HEK293 (cell line): ENCODE measurements around the gene TIGD2.

Source experiments
- CTCF ChIA-PET: fragments of 350-600 bp; formaldehyde crosslinking; extraction: SDS; loops from one replicate; lab custom pipeline; 2021; ENCODE audit warnings: antibody characterized with exemption; lab: Yijun Ruan, JAX
- POLR2A ChIA-PET: fragments of 300-600 bp; formaldehyde crosslinking; extraction: SDS; loops from one replicate; lab custom pipeline; 2020; ENCODE audit warnings: antibody characterized with exemption, inconsistent platforms; lab: Yijun Ruan, JAX
- H3K27ac ChIP-seq: fragments of 200-500 bp; sonication (Bioruptor generic); 2 replicates; pipeline ENCODE4 v1.5.1; 2014; ENCODE audit warnings: low read depth, low read length, control low read depth, inconsistent platforms; ENCODE audit errors: extremely low read depth
- H3K36me3 ChIP-seq, 2 experiments: fragments of 200-500 bp in 1 of 2; sonication (Bioruptor generic) in 1 of 2; 1 replicate in 1 of 2; 2 replicates in 1 of 2; pipeline ENCODE4 v1.5.1; 2014 to 2017; ENCODE audit warnings: inconsistent platforms in 2 of 2, low read length in 2 of 2; ENCODE audit not compliant: control insufficient read depth in 2 of 2, insufficient read depth in 1 of 2
- H3K4me1 ChIP-seq: fragments of 200-500 bp; sonication (Bioruptor generic); 2 replicates; pipeline ENCODE4 v1.5.1; 2014; ENCODE audit warnings: mild to moderate bottlenecking, low read length, inconsistent platforms; ENCODE audit not compliant: control insufficient read depth, insufficient read depth
- H3K4me3 ChIP-seq: 2 replicates; pipeline ENCODE4 v1.5.1; 2011; ENCODE audit warnings: low read depth, mild to moderate bottlenecking, control low read depth, low read length, moderate library complexity
- H3K9me3 ChIP-seq: fragments of 200-500 bp; sonication (Bioruptor generic); 2 replicates; pipeline ENCODE4 v1.5.1; 2014; ENCODE audit warnings: low read depth, low read length, inconsistent platforms; ENCODE audit not compliant: control insufficient read depth, insufficient read depth
- IKZF3 ChIP-seq: fragments of 450-650 bp; IDR thresholded peaks from 2 replicates; pipeline ENCODE4 v1.5.0; 2018; ENCODE audit warnings: missing biosample characterization, mild to moderate bottlenecking, missing genetic modification characterization, moderate library complexity
- OVOL3 ChIP-seq: fragments of 450-650 bp; formaldehyde crosslinking; IDR thresholded peaks from 2 replicates; pipeline ENCODE4 v1.5.1; 2016; ENCODE audit warnings: missing biosample characterization, missing genetic modification characterization
- SCRT1 ChIP-seq: fragments of 450-650 bp; formaldehyde crosslinking; IDR thresholded peaks from 2 replicates; pipeline ENCODE4 v1.5.1; 2016; ENCODE audit warnings: missing biosample characterization, missing genetic modification characterization, borderline replicate concordance
- SETDB1 ChIP-seq: IDR thresholded peaks from one replicate; pipeline ENCODE4 v1.6.1; 2017; ENCODE audit warnings: mild to moderate bottlenecking, low read length, moderate library complexity, mixed read lengths; ENCODE audit not compliant: insufficient read length
- SP3 ChIP-seq: fragments of 450-650 bp; formaldehyde crosslinking; IDR thresholded peaks from 2 replicates; pipeline ENCODE4 v1.5.1; 2016; ENCODE audit warnings: missing biosample characterization, missing genetic modification characterization
- SP7 ChIP-seq: fragments of 450-650 bp; formaldehyde crosslinking; IDR thresholded peaks from 2 replicates; pipeline ENCODE4 v1.5.1; 2016; ENCODE audit warnings: missing biosample characterization, missing genetic modification characterization
- WT1 ChIP-seq: fragments of 450-650 bp; formaldehyde crosslinking; IDR thresholded peaks from 2 replicates; pipeline ENCODE4 v1.5.1; 2016; ENCODE audit warnings: missing biosample characterization, missing genetic modification characterization
- ZBTB8A ChIP-seq: fragments of 450-650 bp; formaldehyde crosslinking; IDR thresholded peaks from 2 replicates; pipeline ENCODE4 v1.5.1; 2016; ENCODE audit warnings: missing biosample characterization, missing genetic modification characterization
- ZFP41 ChIP-seq: fragments of 450-650 bp; formaldehyde crosslinking; IDR thresholded peaks from 2 replicates; pipeline ENCODE4 v1.5.1; 2016; ENCODE audit warnings: missing biosample characterization, missing genetic modification characterization, borderline replicate concordance
- ZIC2 ChIP-seq: fragments of 450-650 bp; formaldehyde crosslinking; IDR thresholded peaks from 2 replicates; pipeline ENCODE4 v1.5.1; 2016; ENCODE audit warnings: missing biosample characterization, missing genetic modification characterization
- ZNF510 ChIP-seq: fragments of 450-650 bp; formaldehyde crosslinking; IDR thresholded peaks from 2 replicates; pipeline ENCODE4 v1.5.1; 2018; ENCODE audit warnings: mild to moderate bottlenecking, missing genetic modification characterization, missing biosample characterization; ENCODE audit not compliant: insufficient replicate concordance
- ZNF544 ChIP-seq: fragments of 450-650 bp; formaldehyde crosslinking; IDR thresholded peaks from 2 replicates; pipeline ENCODE4 v1.5.0; 2017; ENCODE audit warnings: missing biosample characterization, missing genetic modification characterization
- ZNF549 ChIP-seq: fragments of 450-650 bp; IDR thresholded peaks from 2 replicates; pipeline ENCODE4 v1.5.1; 2018; ENCODE audit warnings: missing biosample characterization, missing genetic modification characterization, mild to moderate bottlenecking, inconsistent platforms, moderate library complexity
- ZNF624 ChIP-seq: fragments of 450-650 bp; formaldehyde crosslinking; IDR thresholded peaks from 2 replicates; pipeline ENCODE4 v1.5.1; 2017; ENCODE audit warnings: missing biosample characterization, missing genetic modification characterization
- ZNF626 ChIP-seq: fragments of 450-650 bp; sonication (Bioruptor Pico); formaldehyde crosslinking; IDR thresholded peaks from 2 replicates; pipeline ENCODE4 v1.5.1; 2018; ENCODE audit warnings: missing biosample characterization, missing genetic modification characterization, inconsistent platforms
- ZNF777 ChIP-seq: fragments of 450-650 bp; formaldehyde crosslinking; IDR thresholded peaks from 2 replicates; pipeline ENCODE4 v1.5.1; 2017; ENCODE audit warnings: missing biosample characterization, missing genetic modification characterization, borderline replicate concordance
- ZNF785 ChIP-seq: fragments of 450-650 bp; formaldehyde crosslinking; IDR thresholded peaks from 2 replicates; pipeline ENCODE4 v1.5.1; 2016; ENCODE audit warnings: missing biosample characterization, missing genetic modification characterization
- ZXDB ChIP-seq: fragments of 450-650 bp; formaldehyde crosslinking; IDR thresholded peaks from 2 replicates; pipeline ENCODE4 v1.5.1; 2016; ENCODE audit warnings: missing biosample characterization, missing genetic modification characterization
- TF ChIP-seq, protein P1 (sequence below): fragments of 450-650 bp; formaldehyde crosslinking; IDR thresholded peaks from 2 replicates; pipeline ENCODE4 v1.5.1; 2016; ENCODE audit warnings: missing biosample characterization, missing genetic modification characterization
- TF ChIP-seq, protein P2 (sequence below): fragments of 450-650 bp; formaldehyde crosslinking; IDR thresholded peaks from 2 replicates; pipeline ENCODE4 v1.5.1; 2016; ENCODE audit warnings: missing biosample characterization, missing genetic modification characterization

The TIGD2 gene

DNA sequence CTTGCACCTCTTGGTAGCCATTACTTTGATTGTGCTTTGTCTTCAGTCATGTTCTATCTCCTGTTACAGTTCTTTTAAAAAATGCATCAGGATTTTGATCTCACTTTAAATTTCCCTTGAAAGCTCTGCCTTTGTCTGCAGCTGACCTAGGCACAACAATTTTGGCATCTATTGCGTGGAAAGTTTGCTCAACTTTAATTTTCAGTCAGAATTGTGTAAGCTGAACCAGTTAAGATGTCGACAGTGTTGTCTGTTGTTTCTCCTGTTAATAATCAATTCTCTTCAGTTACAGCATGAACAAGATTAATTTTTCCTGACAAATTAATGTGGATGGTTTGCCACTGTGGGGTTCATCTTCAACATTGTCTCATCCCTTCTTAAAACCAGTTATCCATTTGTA lies 34.9 kb downstream of the TIGD2 start (continued):
- no peak for TF ChIP-seq SETDB1
- TF ChIP-seq ZNF777 (tag by site-specific recombination) = no peak
- no peak for TF ChIP-seq OVOL3 (tag by site-specific recombination)
- TF ChIP-seq ZNF544 (tag by site-specific recombination) = no peak
- no peak for TF ChIP-seq ZNF549 (tag by site-specific recombination)

DNA sequence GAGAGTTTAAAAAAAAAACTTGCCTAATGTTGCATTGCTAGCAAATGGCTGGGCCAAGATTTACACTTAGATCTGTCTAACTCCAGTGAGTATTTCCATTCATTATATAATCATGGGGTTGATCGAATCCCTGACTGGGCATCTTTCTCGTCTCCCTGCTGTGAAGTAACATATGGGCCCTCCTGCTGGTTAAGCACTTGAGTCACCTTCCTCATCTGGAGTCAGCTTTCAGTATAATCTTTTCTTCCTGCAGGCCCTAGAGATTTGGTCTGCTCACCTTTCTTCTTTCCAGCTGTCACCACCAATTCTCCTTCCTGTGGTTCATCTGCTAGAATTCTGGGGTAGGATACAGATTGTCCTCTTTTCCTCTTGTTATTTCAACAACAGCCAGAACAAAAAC lies 41.6 kb downstream of the TIGD2 start:
- Histone ChIP-seq H3K9me3 (no peaks in the 10 kb centered on the region), H3K4me1 (0 out of 2 replicates have a peak, but pooled peaks cover 5% of the 10 kb centered on the region), H3K36me3 (no peaks in the 10 kb centered on the region), H3K4me3 (no peak overlapping the region), H3K27ac (no peak overlapping the region)
- TF ChIP-seq ZBTB8A (tag by site-specific recombination) = no peak
- no peak for TF ChIP-seq ZNF624
- no peak for TF ChIP-seq SP3
- peak; percentile 64 for TF ChIP-seq SP7 (tag by site-specific recombination)
- TF ChIP-seq ZFP41 (tag by site-specific recombination) = no peak
- no peak for TF ChIP-seq SCRT1 (tag by site-specific recombination)
- TF ChIP-seq, protein P1, sequence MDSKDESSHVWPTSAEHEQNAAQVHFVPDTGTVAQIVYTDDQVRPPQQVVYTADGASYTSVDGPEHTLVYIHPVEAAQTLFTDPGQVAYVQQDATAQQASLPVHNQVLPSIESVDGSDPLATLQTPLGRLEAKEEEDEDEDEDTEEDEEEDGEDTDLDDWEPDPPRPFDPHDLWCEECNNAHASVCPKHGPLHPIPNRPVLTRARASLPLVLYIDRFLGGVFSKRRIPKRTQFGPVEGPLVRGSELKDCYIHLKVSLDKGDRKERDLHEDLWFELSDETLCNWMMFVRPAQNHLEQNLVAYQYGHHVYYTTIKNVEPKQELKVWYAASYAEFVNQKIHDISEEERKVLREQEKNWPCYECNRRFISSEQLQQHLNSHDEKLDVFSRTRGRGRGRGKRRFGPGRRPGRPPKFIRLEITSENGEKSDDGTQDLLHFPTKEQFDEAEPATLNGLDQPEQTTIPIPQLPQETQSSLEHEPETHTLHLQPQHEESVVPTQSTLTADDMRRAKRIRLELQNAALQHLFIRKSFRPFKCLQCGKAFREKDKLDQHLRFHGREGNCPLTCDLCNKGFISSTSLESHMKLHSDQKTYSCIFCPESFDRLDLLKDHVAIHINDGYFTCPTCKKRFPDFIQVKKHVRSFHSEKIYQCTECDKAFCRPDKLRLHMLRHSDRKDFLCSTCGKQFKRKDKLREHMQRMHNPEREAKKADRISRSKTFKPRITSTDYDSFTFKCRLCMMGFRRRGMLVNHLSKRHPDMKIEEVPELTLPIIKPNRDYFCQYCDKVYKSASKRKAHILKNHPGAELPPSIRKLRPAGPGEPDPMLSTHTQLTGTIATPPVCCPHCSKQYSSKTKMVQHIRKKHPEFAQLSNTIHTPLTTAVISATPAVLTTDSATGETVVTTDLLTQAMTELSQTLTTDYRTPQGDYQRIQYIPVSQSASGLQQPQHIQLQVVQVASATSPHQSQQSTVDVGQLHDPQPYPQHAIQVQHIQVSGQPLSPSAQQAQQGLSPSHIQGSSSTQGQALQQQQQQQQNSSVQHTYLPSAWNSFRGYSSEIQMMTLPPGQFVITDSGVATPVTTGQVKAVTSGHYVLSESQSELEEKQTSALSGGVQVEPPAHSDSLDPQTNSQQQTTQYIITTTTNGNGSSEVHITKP = peak; percentile 44
- TF ChIP-seq WT1 (tag by site-specific recombination) = no peak
- TF ChIP-seq ZNF510 = no peak
- 0 out of 2 replicates have a peak, but pooled peaks have one; percentile 22 for TF ChIP-seq IKZF3 (tag by site-specific recombination)
- TF ChIP-seq ZIC2 (tag by site-specific recombination) = peak; percentile 52
- TF ChIP-seq ZNF626 (tag by site-specific recombination) = no peak
- no peak for TF ChIP-seq OVOL3 (tag by site-specific recombination)
- TF ChIP-seq ZXDB (tag by site-specific recombination) = no peak
- TF ChIP-seq, protein P2, sequence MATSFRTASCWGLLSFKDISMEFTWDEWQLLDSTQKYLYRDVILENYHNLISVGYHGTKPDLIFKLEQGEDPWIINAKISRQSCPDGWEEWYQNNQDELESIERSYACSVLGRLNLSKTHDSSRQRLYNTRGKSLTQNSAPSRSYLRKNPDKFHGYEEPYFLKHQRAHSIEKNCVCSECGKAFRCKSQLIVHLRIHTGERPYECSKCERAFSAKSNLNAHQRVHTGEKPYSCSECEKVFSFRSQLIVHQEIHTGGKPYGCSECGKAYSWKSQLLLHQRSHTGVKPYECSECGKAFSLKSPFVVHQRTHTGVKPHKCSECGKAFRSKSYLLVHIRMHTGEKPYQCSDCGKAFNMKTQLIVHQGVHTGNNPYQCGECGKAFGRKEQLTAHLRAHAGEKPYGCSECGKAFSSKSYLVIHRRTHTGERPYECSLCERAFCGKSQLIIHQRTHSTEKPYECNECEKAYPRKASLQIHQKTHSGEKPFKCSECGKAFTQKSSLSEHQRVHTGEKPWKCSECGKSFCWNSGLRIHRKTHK (tag by site-specific recombination) = no peak
- no peak for TF ChIP-seq ZNF785 (tag by site-specific recombination)
- ChIA-PET POLR2A (no interaction called here), CTCF (interaction anchor here (1.6 kb wide), 1 partner anchor 614 kb away, joined by 3 read pairs; no protein-coding TSS in a partner anchor)
